Peyer's patch (tissue), 4 donors: ENCODE measurements around the gene AGAP1.

Experiments used
- POLR2A ChIP-seq, 2 donors: fragments of 450-650 bp; IDR thresholded peaks; one replicate each; pipeline ENCODE4 v1.5.1; 2017; ENCODE audit warnings: antibody characterized with exemption in 2 of 2, mild to moderate bottlenecking in 2 of 2, moderate library complexity in 2 of 2
- TF ChIP-seq, protein P1 (sequence below), 6 experiments: fragments of 450-650 bp in 4 of 6; fragments of 200-600 bp in 2 of 6; sonication (generic) in 1 of 6; IDR thresholded peaks; one replicate each; pipeline ENCODE4 v1.5.1; 2017 to 2019; ENCODE audit warnings: antibody characterized with exemption in 6 of 6, mild to moderate bottlenecking in 3 of 6, moderate library complexity in 1 of 6

DNA sequence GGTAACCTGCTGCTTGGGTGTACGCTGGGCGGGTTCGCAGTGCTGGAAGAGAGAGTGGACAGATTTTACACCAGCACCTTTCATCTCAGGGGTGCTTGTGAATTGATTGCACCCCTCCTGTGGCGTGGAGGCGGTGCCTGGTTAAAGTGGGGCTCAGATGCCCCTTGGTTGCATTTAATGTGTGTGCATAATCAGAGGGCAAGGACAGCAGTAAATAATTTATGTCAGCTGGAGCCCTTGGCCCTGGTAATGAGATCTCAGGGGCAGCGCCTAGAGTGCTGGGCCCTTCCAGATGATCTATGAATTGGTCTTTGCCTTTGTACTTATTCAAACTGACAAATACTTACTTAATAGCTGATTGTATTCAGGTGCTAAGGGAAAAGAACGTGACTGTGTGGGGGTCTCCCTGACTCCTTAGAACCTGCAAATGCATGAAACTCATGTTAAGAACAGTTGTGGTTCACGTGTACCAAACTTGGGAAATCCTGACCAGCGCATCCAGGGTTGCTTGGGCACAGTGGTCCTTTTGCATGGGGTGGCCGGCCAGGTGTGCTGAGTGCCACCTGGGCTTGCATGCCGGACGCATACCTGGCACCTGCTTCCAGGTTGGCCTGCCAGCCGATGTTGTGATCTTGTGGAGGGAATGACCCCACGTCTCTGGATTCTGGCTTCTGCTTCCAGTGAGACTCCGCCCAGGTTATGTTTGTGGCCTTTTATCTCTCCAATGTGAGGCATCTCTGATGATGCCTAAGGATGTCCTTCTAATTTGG lies 118.5 kb downstream of the AGAP1 start:
- TF ChIP-seq, protein P1, sequence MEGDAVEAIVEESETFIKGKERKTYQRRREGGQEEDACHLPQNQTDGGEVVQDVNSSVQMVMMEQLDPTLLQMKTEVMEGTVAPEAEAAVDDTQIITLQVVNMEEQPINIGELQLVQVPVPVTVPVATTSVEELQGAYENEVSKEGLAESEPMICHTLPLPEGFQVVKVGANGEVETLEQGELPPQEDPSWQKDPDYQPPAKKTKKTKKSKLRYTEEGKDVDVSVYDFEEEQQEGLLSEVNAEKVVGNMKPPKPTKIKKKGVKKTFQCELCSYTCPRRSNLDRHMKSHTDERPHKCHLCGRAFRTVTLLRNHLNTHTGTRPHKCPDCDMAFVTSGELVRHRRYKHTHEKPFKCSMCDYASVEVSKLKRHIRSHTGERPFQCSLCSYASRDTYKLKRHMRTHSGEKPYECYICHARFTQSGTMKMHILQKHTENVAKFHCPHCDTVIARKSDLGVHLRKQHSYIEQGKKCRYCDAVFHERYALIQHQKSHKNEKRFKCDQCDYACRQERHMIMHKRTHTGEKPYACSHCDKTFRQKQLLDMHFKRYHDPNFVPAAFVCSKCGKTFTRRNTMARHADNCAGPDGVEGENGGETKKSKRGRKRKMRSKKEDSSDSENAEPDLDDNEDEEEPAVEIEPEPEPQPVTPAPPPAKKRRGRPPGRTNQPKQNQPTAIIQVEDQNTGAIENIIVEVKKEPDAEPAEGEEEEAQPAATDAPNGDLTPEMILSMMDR (IDR thresholded peaks at IDR 0.05): no peak
- TF ChIP-seq POLR2A (IDR thresholded peaks at IDR 0.05): no peak
